WTC11 (cell line): Measurements from ENCODE around the gene C12orf43. TPM values are rescaled to one million over a fixed set of nuclear protein-coding genes. Genes with fewer than 3 reads are reported as not detected.
A peak's percentile ranks its signal among the peaks of the same experiment; 100 is the strongest.

Experiments used
- ARID4B ChIP-seq: sonication (generic); formaldehyde crosslinking; IDR thresholded peaks from 2 replicates; pipeline ENCODE4 v1.8.0; 2023; ENCODE audit warnings: missing genetic modification reagents, mild to moderate bottlenecking, borderline replicate concordance
- ATF1 ChIP-seq: sonication (generic); formaldehyde crosslinking; IDR thresholded peaks from 2 replicates; pipeline ENCODE4 v1.8.1; 2023; ENCODE audit warnings: mild to moderate bottlenecking, moderate library complexity, missing genetic modification reagents
- CREB1 ChIP-seq: sonication (generic); formaldehyde crosslinking; IDR thresholded peaks from 2 replicates; pipeline ENCODE4 v1.8.0; 2023; ENCODE audit warnings: mild to moderate bottlenecking, missing genetic modification reagents
- CREM ChIP-seq: sonication (generic); formaldehyde crosslinking; IDR thresholded peaks from 2 replicates; pipeline ENCODE4 v1.8.1; 2022; ENCODE audit warnings: mild to moderate bottlenecking, missing genetic modification reagents, moderate library complexity
- ESRRA ChIP-seq: sonication (generic); formaldehyde crosslinking; IDR thresholded peaks from 2 replicates; pipeline ENCODE4 v1.8.1; 2022; ENCODE audit warnings: mild to moderate bottlenecking, missing genetic modification reagents, borderline replicate concordance
- GABPB1 ChIP-seq: sonication (generic); formaldehyde crosslinking; IDR thresholded peaks from 2 replicates; pipeline ENCODE4 v1.8.1; 2023; ENCODE audit warnings: mild to moderate bottlenecking, missing genetic modification reagents
- IRF1 ChIP-seq: sonication (generic); formaldehyde crosslinking; IDR thresholded peaks from 2 replicates; pipeline ENCODE4 v1.8.0; 2023; ENCODE audit warnings: missing genetic modification reagents
- JAZF1 ChIP-seq: fragments of 250-450 bp; sonication (Bioruptor Pico); IDR thresholded peaks from 2 replicates; pipeline ENCODE4 v1.9.0; 2021; ENCODE audit warnings: moderate library complexity, mild to moderate bottlenecking, inconsistent platforms
- JUN ChIP-seq: sonication (generic); formaldehyde crosslinking; IDR thresholded peaks from 2 replicates; pipeline ENCODE4 v1.8.0; 2023; ENCODE audit warnings: mild to moderate bottlenecking, missing genetic modification reagents
- KAT7 ChIP-seq: sonication (generic); formaldehyde crosslinking; IDR thresholded peaks from 2 replicates; pipeline ENCODE4 v1.8.1; 2023; ENCODE audit warnings: missing genetic modification reagents, mild to moderate bottlenecking, borderline replicate concordance
- NR1H2 ChIP-seq: sonication (generic); formaldehyde crosslinking; IDR thresholded peaks from 2 replicates; pipeline ENCODE4 v1.9.0; 2021; ENCODE audit warnings: mild to moderate bottlenecking, moderate library complexity, missing genetic modification reagents
- NR2C2 ChIP-seq: sonication (generic); formaldehyde crosslinking; IDR thresholded peaks from 2 replicates; pipeline ENCODE4 v1.8.0; 2022; ENCODE audit warnings: mild to moderate bottlenecking, missing genetic modification reagents
- ZNF121 ChIP-seq: sonication (generic); formaldehyde crosslinking; IDR thresholded peaks from 2 replicates; pipeline ENCODE4 v1.8.0; 2023; ENCODE audit warnings: missing genetic modification reagents
- ZNF219 ChIP-seq: sonication (generic); formaldehyde crosslinking; IDR thresholded peaks from 2 replicates; pipeline ENCODE4 v1.8.0; 2023; ENCODE audit warnings: missing genetic modification reagents, mild to moderate bottlenecking, borderline replicate concordance
- ZNF416 ChIP-seq: fragments of 250-450 bp; sonication (Bioruptor Pico); IDR thresholded peaks from 2 replicates; pipeline ENCODE4 v1.9.0; 2021; ENCODE audit warnings: mild to moderate bottlenecking, inconsistent platforms
- total RNA-seq: library from RNA; stranded (reverse); gene quantifications from 3 replicates; pipeline ENCODE4 v1.2.3, GENCODE V29; 2021
- TF ChIP-seq, protein P1 (sequence below): fragments of 250-450 bp; sonication (Bioruptor Pico); IDR thresholded peaks from 2 replicates; pipeline ENCODE4 v1.9.0; 2021; ENCODE audit warnings: moderate library complexity, mild to moderate bottlenecking, inconsistent platforms, borderline replicate concordance
- TF ChIP-seq, protein P2 (sequence below): fragments of 250-450 bp; sonication (Bioruptor Pico); conservative IDR thresholded peaks from 2 replicates; pipeline ENCODE4 v1.9.0; 2021; ENCODE audit warnings: mild to moderate bottlenecking
- TF ChIP-seq, protein P3 (sequence below): sonication (generic); formaldehyde crosslinking; IDR thresholded peaks from 2 replicates; pipeline ENCODE4 v1.8.0; 2023; ENCODE audit warnings: mild to moderate bottlenecking, missing genetic modification reagents
- TF ChIP-seq, protein P4 (sequence below): sonication (generic); formaldehyde crosslinking; conservative IDR thresholded peaks from 2 replicates; pipeline ENCODE4 v1.8.1; 2022; ENCODE audit warnings: mild to moderate bottlenecking, missing genetic modification reagents
- TF ChIP-seq, protein P5 (sequence below): sonication (generic); formaldehyde crosslinking; IDR thresholded peaks from 2 replicates; pipeline ENCODE4 v1.8.1; 2022; ENCODE audit warnings: low read depth, mild to moderate bottlenecking, moderate library complexity, missing genetic modification reagents, borderline replicate concordance
- TF ChIP-seq, protein P6 (sequence below): sonication (generic); formaldehyde crosslinking; IDR thresholded peaks from 2 replicates; pipeline ENCODE4 v1.8.1; 2023; ENCODE audit warnings: mild to moderate bottlenecking, missing genetic modification reagents
- TF ChIP-seq, protein P7 (sequence below): fragments of 200-600 bp; IDR thresholded peaks from 2 replicates; pipeline ENCODE4 v1.8.0; 2022; ENCODE audit warnings: antibody characterized with exemption

C12orf43 gene
- total RNA-seq, 1 experiment from 2014 or later = 20.7 TPM

DNA sequence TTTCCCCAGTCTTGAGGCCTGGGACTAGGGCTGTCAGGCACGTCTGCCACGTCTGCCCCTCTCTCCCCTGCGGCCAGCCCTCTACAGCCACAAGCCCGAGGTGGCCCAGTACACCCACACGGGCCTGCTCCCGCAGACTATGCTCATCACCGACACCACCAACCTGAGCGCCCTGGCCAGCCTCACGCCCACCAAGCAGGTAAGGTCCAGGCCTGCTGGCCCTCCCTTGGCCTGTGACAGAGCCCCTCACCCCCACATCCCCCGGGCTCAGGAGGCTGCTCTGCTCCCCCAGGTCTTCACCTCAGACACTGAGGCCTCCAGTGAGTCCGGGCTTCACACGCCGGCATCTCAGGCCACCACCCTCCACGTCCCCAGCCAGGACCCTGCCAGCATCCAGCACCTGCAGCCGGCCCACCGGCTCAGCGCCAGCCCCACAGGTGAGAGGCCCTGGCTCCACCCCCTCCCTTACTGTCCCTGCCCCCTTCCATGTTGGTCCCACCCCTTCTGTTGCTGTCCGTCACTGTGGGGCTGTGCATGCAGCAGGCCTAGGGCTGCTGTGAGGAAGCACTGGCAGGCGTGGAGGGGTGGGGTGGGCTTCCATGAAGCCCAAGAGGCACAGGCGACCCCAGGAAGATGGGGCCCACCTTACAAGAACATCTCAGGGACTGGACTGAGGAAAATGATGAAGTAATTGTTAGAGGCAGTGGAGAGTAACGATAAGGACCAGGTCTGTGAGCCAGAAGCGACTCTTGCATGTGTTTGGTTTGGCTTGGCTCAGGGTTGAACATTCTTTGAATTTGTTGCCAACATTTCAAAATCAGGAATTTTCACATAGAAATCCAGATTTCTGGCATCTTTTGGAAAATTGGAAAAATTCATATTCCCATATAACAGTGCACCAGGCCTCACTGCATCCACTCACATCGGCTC, 16.8 kb downstream of the C12orf43 start (continued):
- TF ChIP-seq ATF1 (CRISPR knock-in tag) (no peak), ZNF416 (0 out of 2 replicates have a peak, but pooled peaks have one; percentile 36), ARID4B (CRISPR knock-in tag) (no peak), KAT7 (CRISPR knock-in tag) (no peak), JAZF1 (no peak), NR2C2 (CRISPR knock-in tag) (no peak), IRF1 (CRISPR knock-in tag) (no peak), ZNF121 (CRISPR knock-in tag) (no peak), NR1H2 (CRISPR knock-in tag) (no peak), JUN (CRISPR knock-in tag) (no peak), CREM (CRISPR knock-in tag) (no peak), CREB1 (no peak), GABPB1 (CRISPR knock-in tag) (no peak), ZNF219 (CRISPR knock-in tag) (no peak), ESRRA (CRISPR knock-in tag) (0 out of 2 replicates have a peak, but pooled peaks have one; percentile 20)
- TF ChIP-seq, protein P1, sequence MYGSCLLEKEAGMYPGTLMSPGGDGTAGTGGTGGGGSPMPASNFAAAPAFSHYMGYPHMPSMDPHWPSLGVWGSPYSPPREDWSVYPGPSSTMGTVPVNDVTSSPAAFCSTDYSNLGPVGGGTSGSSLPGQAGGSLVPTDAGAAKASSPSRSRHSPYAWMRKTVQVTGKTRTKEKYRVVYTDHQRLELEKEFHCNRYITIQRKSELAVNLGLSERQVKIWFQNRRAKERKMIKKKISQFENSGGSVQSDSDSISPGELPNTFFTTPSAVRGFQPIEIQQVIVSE (CRISPR knock-in tag) = no peak
- TF ChIP-seq, protein P2, sequence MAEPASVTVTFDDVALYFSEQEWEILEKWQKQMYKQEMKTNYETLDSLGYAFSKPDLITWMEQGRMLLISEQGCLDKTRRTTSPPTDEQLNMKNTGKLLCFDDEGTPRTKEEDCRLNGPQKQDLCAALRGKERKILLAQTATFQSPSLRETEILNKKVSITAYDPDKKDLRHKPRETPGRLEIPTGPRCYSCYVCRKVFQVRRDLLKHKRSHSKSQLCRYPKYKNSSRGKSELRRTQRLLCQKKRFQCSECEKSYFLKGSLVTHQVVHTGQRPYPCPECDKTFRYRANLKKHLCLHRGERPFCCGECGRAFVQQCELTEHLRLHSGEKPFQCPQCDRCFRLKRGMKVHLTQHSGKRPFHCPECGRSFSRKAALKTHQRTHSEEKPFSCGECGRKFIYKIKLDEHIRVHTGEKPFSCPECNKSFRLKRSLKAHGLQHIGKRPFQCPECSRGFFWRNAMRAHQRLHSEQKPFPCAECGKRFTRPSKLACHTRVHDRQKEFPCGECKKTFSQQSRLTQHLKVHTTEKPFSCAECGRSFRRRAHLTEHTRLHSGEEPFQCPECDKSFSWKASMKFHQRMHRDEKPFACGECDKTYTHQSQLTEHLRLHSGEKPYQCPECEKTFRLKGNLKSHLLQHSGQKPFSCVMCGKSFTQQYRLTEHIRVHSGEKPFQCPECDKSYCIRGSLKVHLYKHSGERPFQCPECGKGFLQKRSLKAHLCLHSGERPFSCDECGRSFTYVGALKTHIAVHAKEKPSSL (CRISPR knock-in tag) = no peak
- TF ChIP-seq, protein P3, sequence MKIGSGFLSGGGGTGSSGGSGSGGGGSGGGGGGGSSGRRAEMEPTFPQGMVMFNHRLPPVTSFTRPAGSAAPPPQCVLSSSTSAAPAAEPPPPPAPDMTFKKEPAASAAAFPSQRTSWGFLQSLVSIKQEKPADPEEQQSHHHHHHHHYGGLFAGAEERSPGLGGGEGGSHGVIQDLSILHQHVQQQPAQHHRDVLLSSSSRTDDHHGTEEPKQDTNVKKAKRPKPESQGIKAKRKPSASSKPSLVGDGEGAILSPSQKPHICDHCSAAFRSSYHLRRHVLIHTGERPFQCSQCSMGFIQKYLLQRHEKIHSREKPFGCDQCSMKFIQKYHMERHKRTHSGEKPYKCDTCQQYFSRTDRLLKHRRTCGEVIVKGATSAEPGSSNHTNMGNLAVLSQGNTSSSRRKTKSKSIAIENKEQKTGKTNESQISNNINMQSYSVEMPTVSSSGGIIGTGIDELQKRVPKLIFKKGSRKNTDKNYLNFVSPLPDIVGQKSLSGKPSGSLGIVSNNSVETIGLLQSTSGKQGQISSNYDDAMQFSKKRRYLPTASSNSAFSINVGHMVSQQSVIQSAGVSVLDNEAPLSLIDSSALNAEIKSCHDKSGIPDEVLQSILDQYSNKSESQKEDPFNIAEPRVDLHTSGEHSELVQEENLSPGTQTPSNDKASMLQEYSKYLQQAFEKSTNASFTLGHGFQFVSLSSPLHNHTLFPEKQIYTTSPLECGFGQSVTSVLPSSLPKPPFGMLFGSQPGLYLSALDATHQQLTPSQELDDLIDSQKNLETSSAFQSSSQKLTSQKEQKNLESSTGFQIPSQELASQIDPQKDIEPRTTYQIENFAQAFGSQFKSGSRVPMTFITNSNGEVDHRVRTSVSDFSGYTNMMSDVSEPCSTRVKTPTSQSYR (CRISPR knock-in tag) = no peak
- TF ChIP-seq, protein P4, sequence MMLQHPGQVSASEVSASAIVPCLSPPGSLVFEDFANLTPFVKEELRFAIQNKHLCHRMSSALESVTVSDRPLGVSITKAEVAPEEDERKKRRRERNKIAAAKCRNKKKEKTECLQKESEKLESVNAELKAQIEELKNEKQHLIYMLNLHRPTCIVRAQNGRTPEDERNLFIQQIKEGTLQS (CRISPR knock-in tag) = no peak
- TF ChIP-seq, protein P5, sequence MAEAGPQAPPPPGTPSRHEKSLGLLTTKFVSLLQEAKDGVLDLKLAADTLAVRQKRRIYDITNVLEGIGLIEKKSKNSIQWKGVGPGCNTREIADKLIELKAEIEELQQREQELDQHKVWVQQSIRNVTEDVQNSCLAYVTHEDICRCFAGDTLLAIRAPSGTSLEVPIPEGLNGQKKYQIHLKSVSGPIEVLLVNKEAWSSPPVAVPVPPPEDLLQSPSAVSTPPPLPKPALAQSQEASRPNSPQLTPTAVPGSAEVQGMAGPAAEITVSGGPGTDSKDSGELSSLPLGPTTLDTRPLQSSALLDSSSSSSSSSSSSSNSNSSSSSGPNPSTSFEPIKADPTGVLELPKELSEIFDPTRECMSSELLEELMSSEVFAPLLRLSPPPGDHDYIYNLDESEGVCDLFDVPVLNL (CRISPR knock-in tag) = no peak
- TF ChIP-seq, protein P6, sequence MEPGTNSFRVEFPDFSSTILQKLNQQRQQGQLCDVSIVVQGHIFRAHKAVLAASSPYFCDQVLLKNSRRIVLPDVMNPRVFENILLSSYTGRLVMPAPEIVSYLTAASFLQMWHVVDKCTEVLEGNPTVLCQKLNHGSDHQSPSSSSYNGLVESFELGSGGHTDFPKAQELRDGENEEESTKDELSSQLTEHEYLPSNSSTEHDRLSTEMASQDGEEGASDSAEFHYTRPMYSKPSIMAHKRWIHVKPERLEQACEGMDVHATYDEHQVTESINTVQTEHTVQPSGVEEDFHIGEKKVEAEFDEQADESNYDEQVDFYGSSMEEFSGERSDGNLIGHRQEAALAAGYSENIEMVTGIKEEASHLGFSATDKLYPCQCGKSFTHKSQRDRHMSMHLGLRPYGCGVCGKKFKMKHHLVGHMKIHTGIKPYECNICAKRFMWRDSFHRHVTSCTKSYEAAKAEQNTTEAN (CRISPR knock-in tag) = no peak
- TF ChIP-seq, protein P7, sequence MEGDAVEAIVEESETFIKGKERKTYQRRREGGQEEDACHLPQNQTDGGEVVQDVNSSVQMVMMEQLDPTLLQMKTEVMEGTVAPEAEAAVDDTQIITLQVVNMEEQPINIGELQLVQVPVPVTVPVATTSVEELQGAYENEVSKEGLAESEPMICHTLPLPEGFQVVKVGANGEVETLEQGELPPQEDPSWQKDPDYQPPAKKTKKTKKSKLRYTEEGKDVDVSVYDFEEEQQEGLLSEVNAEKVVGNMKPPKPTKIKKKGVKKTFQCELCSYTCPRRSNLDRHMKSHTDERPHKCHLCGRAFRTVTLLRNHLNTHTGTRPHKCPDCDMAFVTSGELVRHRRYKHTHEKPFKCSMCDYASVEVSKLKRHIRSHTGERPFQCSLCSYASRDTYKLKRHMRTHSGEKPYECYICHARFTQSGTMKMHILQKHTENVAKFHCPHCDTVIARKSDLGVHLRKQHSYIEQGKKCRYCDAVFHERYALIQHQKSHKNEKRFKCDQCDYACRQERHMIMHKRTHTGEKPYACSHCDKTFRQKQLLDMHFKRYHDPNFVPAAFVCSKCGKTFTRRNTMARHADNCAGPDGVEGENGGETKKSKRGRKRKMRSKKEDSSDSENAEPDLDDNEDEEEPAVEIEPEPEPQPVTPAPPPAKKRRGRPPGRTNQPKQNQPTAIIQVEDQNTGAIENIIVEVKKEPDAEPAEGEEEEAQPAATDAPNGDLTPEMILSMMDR = no peak
